ENCODE data around the gene METAP1D.

GRCh38 chr2:171958475-171958874, 41.3 kb upstream of the METAP1D start:
- no peak for TF ChIP-seq CTCF (IDR thresholded peaks at IDR 0.05)
- no peak for TF ChIP-seq POLR2A (IDR thresholded peaks at IDR 0.05)
